HS-5 (cell line): ENCODE measurements around the gene PRKCE.

ENCODE experiments used
- DNase-seq: peaks from one replicate; pipeline ENCODE4 v3.0.0-alpha.2; 2012; ENCODE audit warnings: low read depth

Gene PRKCE

GRCh38 chr2:45809205-45809604 is 157.7 kb downstream of the PRKCE start:
- no peak for DNase-seq

- peak; percentile 31 for DNase-seq
Measured at GRCh38 chr2:45812011-45812500, 160.6 kb downstream of the PRKCE start.

GRCh38 chr2:45813003-45813941 is 161.8 kb downstream of the PRKCE start:
- no peak for DNase-seq

GRCh38 chr2:45814488-45814887 is 163.0 kb downstream of the PRKCE start:
- no peak for DNase-seq

GRCh38 chr2:45814951-45815621 is 163.6 kb downstream of the PRKCE start:
- no peak for DNase-seq

GRCh38 chr2:45816272-45816671 is 164.8 kb downstream of the PRKCE start:
- no peak for DNase-seq

GRCh38 chr2:45818591-45818990 is 167.1 kb downstream of the PRKCE start:
- no peak for DNase-seq

- DNase-seq, result no peak
Measured at GRCh38 chr2:45820048-45820447, 168.6 kb downstream of the PRKCE start.

- no peak for DNase-seq
Measured at GRCh38 chr2:45821558-45822271, 170.2 kb downstream of the PRKCE start.

GRCh38 chr2:45822272-45822630 is 170.8 kb downstream of the PRKCE start:
- no peak for DNase-seq

GRCh38 chr2:45823723-45824206 is 172.3 kb downstream of the PRKCE start:
- no peak for DNase-seq

GRCh38 chr2:45825001-45825651 is 173.7 kb downstream of the PRKCE start:
- DNase-seq, result no peak

- no peak for DNase-seq
Measured at GRCh38 chr2:45826460-45826859, 175.0 kb downstream of the PRKCE start.

- DNase-seq, result peak; percentile 54
Measured at GRCh38 chr2:45826884-45827635, 175.6 kb downstream of the PRKCE start.

- no peak for DNase-seq
Measured at GRCh38 chr2:45830322-45830721, 178.8 kb downstream of the PRKCE start.

- no peak for DNase-seq
Measured at GRCh38 chr2:45833301-45833967, 182.0 kb downstream of the PRKCE start.

GRCh38 chr2:45833968-45834344 is 182.5 kb downstream of the PRKCE start:
- no peak for DNase-seq

GRCh38 chr2:45834372-45834771 is 182.9 kb downstream of the PRKCE start:
- DNase-seq, result no peak

GRCh38 chr2:45834858-45835257 is 183.4 kb downstream of the PRKCE start:
- no peak for DNase-seq

- no peak for DNase-seq
Measured at GRCh38 chr2:45836316-45836715, 184.8 kb downstream of the PRKCE start.

GRCh38 chr2:45836740-45837139 is 185.3 kb downstream of the PRKCE start:
- no peak for DNase-seq
